Naive thymus-derived CD8-positive, alpha-beta T cell (primary cell): ENCODE results near the gene HBG2. TPM values are rescaled to one million over a fixed set of nuclear protein-coding genes. Genes with fewer than 3 reads are reported as not detected.
"Not testable (repeated sequence)": the region's sequence is repeated elsewhere in the genome, so short reads cannot be mapped to it uniquely, and the experiment has no call there.

Experiments
- ATAC-seq, 2 donors: fragments of 150-1000 bp; cut with Tn5 transposase in 1 of 2; sonication (Bioruptor Pico), chemical (Tn5 transposase) in 1 of 2; 1 replicate in 1 of 2; 2 replicates in 1 of 2; pipeline ENCODE4 v1.10.0; 2021; ENCODE audit warnings: mild to moderate bottlenecking in 2 of 2, moderate library complexity in 2 of 2
- POLR2A ChIA-PET: fragments of 350-600 bp; sonication (Branson Sonifier 250); formaldehyde crosslinking; loops from one replicate; lab custom pipeline; 2021; ENCODE audit warnings: antibody characterized with exemption; lab: Charles Lee
- DNase-seq, 10 donors: peaks; one replicate each; pipeline versions ENCODE4 v3.0.0 to v3.0.0-alpha.2; 2020 to 2022
- H3K27ac Mint-ChIP-seq, 10 donors: one replicate each; pipeline ENCODE4 v1.8.0; 2020 to 2022; ENCODE audit warnings: mild to moderate bottlenecking in 10 of 10, mixed read lengths in 10 of 10, moderate library complexity in 4 of 10, inconsistent platforms in 1 of 10
- H3K27me3 Mint-ChIP-seq, 5 donors: one replicate each; pipeline ENCODE4 v1.8.0; 2021 to 2022; ENCODE audit warnings: mixed read lengths in 5 of 5
- H3K36me3 Mint-ChIP-seq, 3 donors: one replicate each; pipeline ENCODE4 v1.8.0; 2020 to 2022; ENCODE audit warnings: mixed read lengths in 3 of 3, mild to moderate bottlenecking in 2 of 3, inconsistent platforms in 1 of 3
- H3K4me1 Mint-ChIP-seq, 4 donors: one replicate each; pipeline ENCODE4 v1.8.0; 2021 to 2022; ENCODE audit warnings: mixed read lengths in 4 of 4
- H3K4me3 Mint-ChIP-seq, 10 donors: one replicate each; pipeline ENCODE4 v1.8.0; 2020 to 2022; ENCODE audit warnings: mild to moderate bottlenecking in 10 of 10, mixed read lengths in 10 of 10, moderate library complexity in 6 of 10, inconsistent platforms in 1 of 10
- H3K9me3 Mint-ChIP-seq, 9 donors: one replicate each; pipeline ENCODE4 v1.8.0; 2020 to 2022; ENCODE audit warnings: mixed read lengths in 9 of 9, mild to moderate bottlenecking in 3 of 9, inconsistent platforms in 1 of 9, moderate library complexity in 1 of 9
- polyA plus RNA-seq, 3 donors: library from polyadenylated mRNA; unstranded; fragments of 300-500 nt; fragmentation: Illumina TruSeq; gene quantifications; one replicate each; pipeline ENCODE4 v1.2.3, GENCODE V29; 2021
- total RNA-seq, 8 experiments: library from RNA in 2 of 8; stranded (reverse) in 2 of 8; gene quantifications; one replicate each; pipeline ENCODE4 v1.2.3 and lab custom pipeline; 2021 to 2026

The HBG2 gene
- total RNA-seq (not detected), polyA plus RNA-seq (not detected), total RNA-seq (lab: John Stamatoyannopoulos, UW) (0 to 0.98 (median 0) reads per million in 6 experiments)

DNA sequence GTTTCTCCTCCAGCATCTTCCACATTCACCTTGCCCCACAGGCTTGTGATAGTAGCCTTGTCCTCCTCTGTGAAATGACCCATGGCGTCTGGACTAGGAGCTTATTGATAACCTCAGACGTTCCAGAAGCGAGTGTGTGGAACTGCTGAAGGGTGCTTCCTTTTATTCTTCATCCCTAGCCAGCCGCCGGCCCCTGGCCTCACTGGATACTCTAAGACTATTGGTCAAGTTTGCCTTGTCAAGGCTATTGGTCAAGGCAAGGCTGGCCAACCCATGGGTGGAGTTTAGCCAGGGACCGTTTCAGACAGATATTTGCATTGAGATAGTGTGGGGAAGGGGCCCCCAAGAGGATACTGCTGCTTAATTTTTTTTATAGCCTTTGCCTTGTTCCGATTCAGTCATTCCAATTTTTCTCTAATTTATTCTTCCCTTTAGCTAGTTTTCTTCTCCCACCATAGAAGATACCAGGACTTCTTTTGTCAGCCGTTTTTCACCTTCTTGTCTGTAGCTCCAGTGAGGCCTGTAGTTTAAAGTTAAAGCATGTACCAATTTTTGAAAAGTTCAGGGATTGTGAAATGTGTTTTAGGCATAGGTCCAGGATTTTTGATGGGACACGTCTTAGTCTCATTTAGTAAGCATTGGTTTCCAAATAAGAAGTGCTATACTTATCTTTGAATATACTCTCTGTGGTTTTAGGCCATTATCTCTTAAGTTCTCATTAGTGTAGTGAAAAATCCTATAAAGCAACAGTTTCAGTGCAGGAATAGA, at the start of gene HBG2:
Gene HBG2 (minus strand): TSS at position 136 of the 768 bp plus-strand sequence. CDS start 53 bp downstream, at position 83.
- POLR2A ChIA-PET, H3K4me3 Mint-ChIP-seq: not testable (repeated sequence)

DNA sequence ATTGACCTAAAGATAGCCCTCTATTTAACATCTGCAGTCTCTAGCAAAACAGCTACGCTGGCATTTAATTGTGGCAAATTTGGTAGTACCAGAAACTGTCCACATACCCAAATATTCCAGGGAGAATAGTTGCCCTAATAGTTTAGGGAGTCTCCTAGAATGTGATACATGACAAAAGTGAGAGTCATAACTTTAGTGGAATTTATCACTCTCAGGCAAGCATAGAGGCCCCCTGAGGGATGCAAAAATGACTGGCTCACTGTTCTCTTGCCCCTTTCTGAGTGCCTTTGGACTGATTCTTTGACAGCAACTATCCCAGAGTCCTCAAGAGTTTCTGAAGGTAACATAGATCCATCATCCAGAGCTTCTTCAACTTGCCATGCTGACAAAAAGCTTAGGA, 49.5 kb upstream of the HBG2 start:
- peaks cover 0 to 17% (median 0%) of the 10 kb centered on the region in 5 donors for H3K27me3 Mint-ChIP-seq
- peaks cover 0 to 3% (median 0%) of the 10 kb centered on the region in 9 donors for H3K9me3 Mint-ChIP-seq
- no peak for DNase-seq
- no peak overlapping the region for H3K27ac Mint-ChIP-seq
- H3K36me3 Mint-ChIP-seq: no peaks in the 10 kb centered on the region
- POLR2A ChIA-PET: no interaction called here
- H3K4me3 Mint-ChIP-seq: no peak overlapping the region
- H3K4me1 Mint-ChIP-seq: no peaks in the 10 kb centered on the region
- no peak for ATAC-seq

More for the DNA sequence above, at the start of gene HBG2:
- DNase-seq, H3K4me1 Mint-ChIP-seq, ATAC-seq: not testable (repeated sequence)
- Mint-ChIP-seq H3K36me3 (peaks cover 0 to 11% (median 0%) of the 10 kb centered on the region in 3 donors), H3K9me3 (peaks cover 0 to 15% (median 5%) of the 10 kb centered on the region in 9 donors), H3K27me3 (peaks cover 4 to 64% (median 7%) of the 10 kb centered on the region in 5 donors), H3K27ac (peak within 1 kb of the TSS in 1 of 10 donors; percentile 32)

DNA sequence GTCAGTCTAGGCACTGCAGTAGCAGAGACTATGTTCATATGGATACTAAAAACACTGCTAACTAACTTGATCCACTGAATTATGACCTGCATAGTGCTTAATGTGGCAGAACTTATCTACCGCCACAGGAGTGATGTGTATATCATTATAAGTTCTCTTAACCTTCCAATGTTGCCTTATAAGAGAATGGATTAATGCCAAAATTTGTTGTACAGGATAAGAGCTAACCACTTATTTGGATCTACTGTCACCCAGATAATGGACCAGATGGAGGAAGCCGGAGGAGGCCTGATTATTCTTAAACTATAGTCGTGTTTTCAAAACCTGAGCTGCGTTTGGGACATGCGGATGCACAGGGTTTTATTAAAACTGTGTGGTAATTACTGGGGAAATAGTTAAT, 49.0 kb upstream of the HBG2 start:
- ATAC-seq (no peak), DNase-seq (no peak)
- Mint-ChIP-seq H3K4me1 (no peaks in the 10 kb centered on the region), H3K27ac (no peak overlapping the region), H3K9me3 (peaks cover 0 to 1% (median 0%) of the 10 kb centered on the region in 9 donors), H3K36me3 (no peaks in the 10 kb centered on the region), H3K27me3 (peaks cover 0 to 16% (median 0%) of the 10 kb centered on the region in 5 donors), H3K4me3 (no peak overlapping the region)
- POLR2A ChIA-PET: no interaction called here

DNA sequence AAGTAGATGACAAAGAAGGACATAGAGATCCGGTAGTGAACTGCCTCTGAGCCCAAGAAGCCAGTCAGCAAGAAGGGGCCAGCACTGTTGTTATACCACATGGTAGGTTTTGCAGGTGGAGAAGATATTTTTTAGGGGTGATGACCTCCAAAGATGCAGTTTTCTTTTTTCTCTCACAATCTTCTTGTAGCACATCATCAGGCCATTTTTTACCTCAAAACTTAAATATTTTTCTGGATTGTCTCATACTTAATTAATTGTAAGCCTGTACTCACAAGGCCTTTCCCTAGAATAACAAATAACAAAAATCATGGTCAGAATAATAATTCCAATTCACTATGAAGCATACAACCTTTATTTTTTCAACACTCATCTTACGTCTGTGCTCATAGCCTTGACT, 47.3 kb upstream of the HBG2 start, which contains the start of gene OR51B4:
Gene OR51B4 (minus strand): TSS at position 101 of the 400 bp plus-strand sequence. CDS start 0 bp downstream, at position 101.
- Mint-ChIP-seq H3K27ac (no peak within 1 kb of the TSS), H3K4me3 (no peak within 1 kb of the TSS), H3K9me3 (no peaks in the 10 kb centered on the region), H3K36me3 (no peaks in the 10 kb centered on the region), H3K4me1 (no peaks in the 10 kb centered on the region), H3K27me3 (peaks cover 3 to 11% (median 9%) of the 10 kb centered on the region in 5 donors)
- POLR2A ChIA-PET: no interaction called here
- no peak for DNase-seq
- ATAC-seq: no peak

DNA sequence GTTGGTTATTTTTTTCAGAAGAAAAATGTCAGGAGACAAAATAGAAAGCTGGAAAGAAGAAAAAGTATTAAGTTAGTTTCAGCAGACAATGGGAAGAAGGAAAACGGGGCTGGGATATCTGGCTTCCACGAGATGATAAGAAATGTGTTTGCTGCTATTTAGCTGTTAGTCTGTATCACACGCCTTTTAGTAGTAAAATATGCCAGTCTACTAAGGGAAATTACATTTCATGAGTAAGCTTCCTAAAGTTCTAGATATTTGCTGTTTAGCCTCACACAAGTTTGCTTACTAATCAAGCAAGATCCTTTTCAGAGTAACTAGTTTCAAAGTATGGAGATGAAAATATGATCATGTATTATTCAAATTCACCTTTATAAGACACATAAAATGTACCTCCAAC, 45.7 kb upstream of the HBG2 start:
- DNase-seq (no peak), ATAC-seq (no peak)
- H3K27ac Mint-ChIP-seq: no peak overlapping the region
- H3K4me1 Mint-ChIP-seq: no peaks in the 10 kb centered on the region
- no peaks in the 10 kb centered on the region for H3K36me3 Mint-ChIP-seq
- no peak overlapping the region for H3K4me3 Mint-ChIP-seq
- H3K27me3 Mint-ChIP-seq: peaks cover 3 to 11% (median 8%) of the 10 kb centered on the region in 5 donors
- POLR2A ChIA-PET: no interaction called here
- H3K9me3 Mint-ChIP-seq: no peaks in the 10 kb centered on the region

DNA sequence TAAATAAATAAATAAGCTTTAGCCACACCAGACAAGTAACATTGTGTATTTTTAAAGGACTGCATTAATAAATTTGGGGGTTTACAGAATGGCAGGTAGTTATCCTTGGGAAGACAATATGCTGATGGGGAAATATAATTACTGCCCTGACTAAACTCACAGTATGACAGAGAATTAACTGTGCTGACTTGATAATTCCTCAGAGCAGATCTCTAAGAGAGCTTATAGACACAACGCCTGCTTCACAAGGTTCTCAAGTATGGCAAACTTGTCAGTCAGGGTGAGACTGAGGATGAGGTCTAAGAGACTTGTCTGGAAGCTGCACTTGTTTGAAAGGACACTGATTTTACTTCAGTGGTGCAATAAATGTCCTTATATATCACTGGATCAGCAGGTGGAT, 43.9 kb upstream of the HBG2 start:
- H3K4me1 Mint-ChIP-seq: no peaks in the 10 kb centered on the region
- no peak for ATAC-seq
- H3K9me3 Mint-ChIP-seq: no peaks in the 10 kb centered on the region
- peaks cover 3 to 11% (median 6%) of the 10 kb centered on the region in 5 donors for H3K27me3 Mint-ChIP-seq
- DNase-seq: no peak
- POLR2A ChIA-PET: no interaction called here
- no peak overlapping the region for H3K27ac Mint-ChIP-seq
- no peaks in the 10 kb centered on the region for H3K36me3 Mint-ChIP-seq
- H3K4me3 Mint-ChIP-seq: no peak overlapping the region

DNA sequence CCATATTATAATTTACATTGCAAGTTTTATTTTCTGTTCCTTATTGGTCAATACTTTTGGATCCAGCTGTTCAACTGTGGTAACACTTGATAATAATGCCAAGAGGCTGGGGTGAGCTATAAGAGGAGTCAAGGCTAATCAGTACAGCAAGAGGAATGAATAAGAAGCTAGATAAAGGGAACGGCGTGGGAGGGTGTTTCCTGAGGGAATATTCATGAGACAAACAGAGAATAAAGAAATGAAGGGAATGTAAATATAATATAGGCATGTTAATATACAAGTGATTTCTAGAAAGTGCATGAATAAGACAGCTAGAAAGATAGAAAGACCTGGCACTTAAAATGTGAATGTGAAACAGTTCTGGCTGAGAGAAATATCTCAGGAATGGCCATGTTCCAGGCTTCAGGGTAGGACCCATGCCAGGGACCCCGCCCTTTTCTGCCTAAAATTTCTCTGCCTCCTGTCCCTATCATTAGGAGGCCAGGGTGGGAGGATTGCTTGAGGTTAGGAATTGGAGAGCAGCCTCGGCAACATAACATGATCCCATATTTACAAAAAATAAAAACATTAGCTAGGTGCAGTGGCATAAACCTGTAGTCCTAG, 43.2 kb upstream of the HBG2 start:
- no peaks in the 10 kb centered on the region for H3K36me3 Mint-ChIP-seq
- H3K4me1 Mint-ChIP-seq: no peaks in the 10 kb centered on the region
- no peak overlapping the region for H3K4me3 Mint-ChIP-seq
- peaks cover 3 to 11% (median 6%) of the 10 kb centered on the region in 5 donors for H3K27me3 Mint-ChIP-seq
- ATAC-seq (no peak), DNase-seq (no peak)
- POLR2A ChIA-PET: no interaction called here
- H3K9me3 Mint-ChIP-seq: no peaks in the 10 kb centered on the region
- H3K27ac Mint-ChIP-seq: no peak overlapping the region

DNA sequence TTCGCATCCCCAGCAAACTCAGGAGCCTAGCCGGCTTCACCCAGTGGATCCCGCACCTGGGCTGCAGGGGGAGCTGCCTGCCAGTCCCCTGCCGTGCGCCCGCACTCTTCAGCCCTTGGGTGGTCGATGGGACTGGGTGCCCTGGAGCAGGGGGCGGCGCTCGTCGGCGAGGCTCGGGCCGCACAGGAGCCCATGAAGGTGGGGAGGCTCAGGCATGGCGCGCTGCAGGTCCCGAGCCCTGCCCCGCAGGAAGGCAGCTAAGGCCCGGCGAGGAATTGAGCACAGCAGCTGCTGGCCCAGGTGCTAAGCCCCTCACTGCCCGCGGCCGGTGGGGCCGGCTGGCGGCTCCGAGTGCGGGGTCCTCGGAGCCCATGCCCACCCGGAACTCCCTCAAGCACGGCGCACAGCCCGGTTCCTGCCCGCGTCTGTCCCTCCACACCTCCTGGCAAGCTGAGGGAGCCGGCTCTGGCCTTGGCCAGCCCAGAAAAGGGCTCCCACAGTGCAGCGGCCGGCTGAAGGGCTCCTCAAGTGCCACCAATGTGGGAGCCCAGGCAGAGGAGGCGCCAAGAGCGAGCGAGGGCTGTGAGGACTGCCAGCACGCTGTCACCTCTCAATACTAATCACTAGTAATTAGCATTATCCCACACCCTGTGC, 39.9 kb upstream of the HBG2 start:
- DNase-seq, H3K4me3 Mint-ChIP-seq, POLR2A ChIA-PET, H3K9me3 Mint-ChIP-seq, H3K36me3 Mint-ChIP-seq, ATAC-seq, H3K27ac Mint-ChIP-seq, H3K4me1 Mint-ChIP-seq: not testable (repeated sequence)
- peaks cover 3 to 11% (median 6%) of the 10 kb centered on the region in 5 donors for H3K27me3 Mint-ChIP-seq

DNA sequence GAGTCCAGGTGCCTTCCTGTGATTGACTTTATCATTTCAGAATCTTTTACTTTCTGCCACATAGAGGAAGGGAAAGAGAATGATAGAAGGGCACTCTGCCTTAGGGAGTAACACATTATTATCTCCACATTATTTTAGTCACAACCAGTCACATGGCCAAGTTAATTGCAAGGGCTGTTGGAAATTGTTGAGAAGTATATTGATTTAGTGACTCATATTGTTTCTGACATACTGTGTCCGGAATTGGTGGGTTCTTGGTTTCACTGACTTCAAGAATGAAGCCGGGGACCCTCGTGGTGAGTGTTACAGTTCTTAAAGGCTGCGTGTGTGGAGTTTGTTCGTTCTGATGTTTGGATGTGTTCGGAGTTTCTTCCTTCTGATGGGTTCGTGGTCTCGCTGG, 38.4 kb upstream of the HBG2 start:
- H3K4me3 Mint-ChIP-seq: no peak overlapping the region
- POLR2A ChIA-PET: no interaction called here

DNA sequence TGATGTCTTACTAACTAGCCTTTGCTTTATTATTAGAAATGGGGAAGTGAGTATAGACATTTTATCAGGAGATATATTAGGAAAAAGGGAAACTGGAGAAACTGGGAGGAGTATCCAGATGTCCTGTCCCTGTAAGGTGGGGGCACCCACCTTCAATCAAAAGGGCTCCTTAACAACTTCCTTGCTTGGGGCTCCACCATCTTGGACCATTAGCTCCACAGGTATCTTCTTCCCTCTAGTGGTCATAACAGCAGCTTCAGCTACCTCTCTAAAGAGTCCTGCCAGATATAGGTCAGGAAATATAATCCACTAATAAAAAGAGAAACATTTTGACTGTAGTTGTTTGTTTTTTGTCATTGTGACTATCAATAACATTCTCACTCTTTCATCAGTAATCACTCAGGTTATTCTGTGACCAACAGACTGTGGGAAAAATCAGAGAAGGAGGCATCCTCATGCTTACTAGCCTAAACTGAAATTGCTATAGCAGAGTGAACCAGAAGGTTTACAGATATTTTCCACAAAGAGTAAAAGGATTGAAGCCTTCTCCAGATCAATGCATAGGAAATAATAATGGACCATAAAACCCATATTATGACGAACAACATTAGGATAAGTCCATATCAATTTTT, 36.7 kb upstream of the HBG2 start:
- no peaks in the 10 kb centered on the region for H3K4me1 Mint-ChIP-seq
- no peak for ATAC-seq

More for the DNA sequence above, 38.4 kb upstream of the HBG2 start:
- Mint-ChIP-seq H3K27ac (no peak overlapping the region), H3K27me3 (peaks cover 3 to 9% (median 6%) of the 10 kb centered on the region in 5 donors), H3K4me1 (no peaks in the 10 kb centered on the region), H3K9me3 (no peaks in the 10 kb centered on the region), H3K36me3 (no peaks in the 10 kb centered on the region)
- no peak for ATAC-seq
- DNase-seq: no peak

DNA sequence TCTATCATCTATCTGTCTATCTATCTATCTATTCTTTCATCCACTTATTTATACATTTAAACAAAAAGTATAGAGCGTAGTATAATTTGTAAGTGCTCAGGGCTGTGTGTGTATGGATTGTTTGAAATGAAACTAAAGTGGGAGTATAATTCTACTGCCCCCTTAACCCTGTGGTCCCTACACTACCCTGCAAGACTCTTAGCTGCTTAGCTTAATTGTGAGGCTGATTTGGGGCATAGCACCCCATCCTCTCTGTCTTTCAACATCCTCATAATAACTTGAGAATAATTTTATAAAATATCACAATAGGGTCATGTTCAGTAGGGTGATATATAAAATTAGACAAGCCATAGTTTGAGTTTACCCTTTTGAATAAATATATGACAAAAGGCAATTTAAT, 35.5 kb upstream of the HBG2 start:
- Mint-ChIP-seq H3K9me3 (no peaks in the 10 kb centered on the region), H3K27ac (no peak overlapping the region)

More for the DNA sequence above, 36.7 kb upstream of the HBG2 start:
- DNase-seq: no peak
- H3K9me3 Mint-ChIP-seq: no peaks in the 10 kb centered on the region
- POLR2A ChIA-PET: no interaction called here
- H3K27me3 Mint-ChIP-seq: peaks cover 0 to 6% (median 0%) of the 10 kb centered on the region in 5 donors
- H3K4me3 Mint-ChIP-seq: no peak overlapping the region
- no peak overlapping the region for H3K27ac Mint-ChIP-seq
- H3K36me3 Mint-ChIP-seq: no peaks in the 10 kb centered on the region

DNA sequence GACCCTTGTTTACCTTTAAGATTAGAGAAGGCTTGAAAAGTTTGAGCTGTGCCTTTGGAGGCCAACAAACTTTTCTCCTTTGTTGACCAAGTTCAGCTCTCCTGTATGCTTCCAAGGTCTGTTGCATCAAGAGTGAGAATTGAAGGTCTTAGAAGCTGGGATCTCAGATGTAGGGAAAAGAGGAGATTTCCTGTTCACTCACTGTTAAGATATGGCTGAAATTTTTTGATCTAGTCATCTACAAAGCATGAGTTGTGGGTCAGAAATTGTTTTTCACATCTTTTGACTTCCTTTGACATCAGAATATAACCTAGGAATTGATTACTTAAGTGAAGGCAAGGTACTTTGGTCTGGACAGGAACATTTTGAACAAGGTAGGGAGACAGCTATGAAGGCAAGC, 35.1 kb upstream of the HBG2 start:
- POLR2A ChIA-PET: no interaction called here
- no peaks in the 10 kb centered on the region for H3K36me3 Mint-ChIP-seq
- DNase-seq: no peak
- H3K27ac Mint-ChIP-seq: no peak overlapping the region
- H3K9me3 Mint-ChIP-seq: no peaks in the 10 kb centered on the region
- no peaks in the 10 kb centered on the region for H3K4me1 Mint-ChIP-seq
- peaks cover 0 to 14% (median 0%) of the 10 kb centered on the region in 5 donors for H3K27me3 Mint-ChIP-seq
- ATAC-seq: no peak
- no peak overlapping the region for H3K4me3 Mint-ChIP-seq

More for the DNA sequence above, 35.5 kb upstream of the HBG2 start:
- ATAC-seq (no peak), DNase-seq (no peak)
- POLR2A ChIA-PET: no interaction called here
- H3K4me3 Mint-ChIP-seq: no peak overlapping the region
- H3K4me1 Mint-ChIP-seq: no peaks in the 10 kb centered on the region
- peaks cover 0 to 9% (median 0%) of the 10 kb centered on the region in 5 donors for H3K27me3 Mint-ChIP-seq
- H3K36me3 Mint-ChIP-seq: no peaks in the 10 kb centered on the region
